Neutrophil (primary cell): ENCODE results near the gene DIRAS1.

Experiments used
- H3K27ac ChIP-seq: fragments of 200-600 bp; sonication (generic); 2 replicates; pipeline ENCODE4 v1.5.1; 2016; ENCODE audit warnings: mild to moderate bottlenecking, moderate library complexity
- H3K27me3 ChIP-seq: fragments of 200-600 bp; sonication (generic); 2 replicates; pipeline ENCODE4 v1.6.0; 2016; ENCODE audit warnings: mild to moderate bottlenecking
- H3K36me3 ChIP-seq: fragments of 200-600 bp; sonication (generic); 2 replicates; pipeline ENCODE4 v1.5.1; 2017
- H3K4me1 ChIP-seq, 2 experiments: fragments of 200-600 bp in 1 of 2; sonication (generic) in 1 of 2; 1 replicate in 1 of 2; 2 replicates in 1 of 2; pipeline versions ENCODE4 v1.5.1 to v1.6.1; 2013 to 2016; ENCODE audit warnings: low read depth in 1 of 2, low read length in 1 of 2, mild to moderate bottlenecking in 1 of 2, moderate library complexity in 1 of 2; ENCODE audit not compliant: control insufficient read depth in 1 of 2, insufficient read depth in 1 of 2
- H3K4me3 ChIP-seq, 2 experiments: fragments of 200-600 bp in 1 of 2; sonication (generic) in 1 of 2; 1 replicate in 1 of 2; 2 replicates in 1 of 2; pipeline ENCODE4 v1.5.1; 2013 to 2016; ENCODE audit warnings: low read depth in 1 of 2, low read length in 1 of 2, mild to moderate bottlenecking in 1 of 2, moderate library complexity in 1 of 2
- H3K9me3 ChIP-seq: fragments of 200-600 bp; sonication (generic); 2 replicates; pipeline ENCODE4 v1.5.1; 2016
- CTCF ChIP-seq: fragments of 200-600 bp; sonication (generic); IDR thresholded peaks from 2 replicates; pipeline ENCODE4 v1.5.1; 2016; ENCODE audit warnings: antibody characterized with exemption

The DIRAS1 gene

GRCh38 chr19:2699413-2700140 is 21.6 kb downstream of the DIRAS1 start:
- Histone ChIP-seq H3K27ac (no peak overlapping the region), H3K36me3 (no peaks in the 10 kb centered on the region), H3K4me3 (no peak overlapping the region), H3K27me3 (no peaks in the 10 kb centered on the region), H3K9me3 (no peaks in the 10 kb centered on the region), H3K4me1 (peaks cover 27 to 28% of the 10 kb centered on the region in 2 experiments)
- TF ChIP-seq CTCF, result no peak

- Histone ChIP-seq H3K4me1 (peaks cover 17 to 27% of the 10 kb centered on the region in 2 experiments), H3K27me3 (no peaks in the 10 kb centered on the region), H3K4me3 (no peak overlapping the region), H3K36me3 (peaks cover 4% of the 10 kb centered on the region), H3K27ac (peak overlapping the region; percentile 81), H3K9me3 (no peaks in the 10 kb centered on the region)
- no peak for TF ChIP-seq CTCF
These were observed 27.0 kb downstream of the DIRAS1 start for GRCh38 chr19:2694196-2694595.

GRCh38 chr19:2693492-2694160 is 27.5 kb downstream of the DIRAS1 start:
- Histone ChIP-seq H3K4me3 (no peak overlapping the region), H3K36me3 (peaks cover 4% of the 10 kb centered on the region), H3K27ac (no peak overlapping the region), H3K27me3 (no peaks in the 10 kb centered on the region), H3K4me1 (peaks cover 17 to 25% of the 10 kb centered on the region in 2 experiments), H3K9me3 (no peaks in the 10 kb centered on the region)
- TF ChIP-seq CTCF, result no peak

GRCh38 chr19:2691951-2692350 is 29.2 kb downstream of the DIRAS1 start:
- peaks cover 17 to 19% of the 10 kb centered on the region in 2 experiments for H3K4me1 ChIP-seq
- no peak overlapping the region for H3K4me3 ChIP-seq
- peaks cover 4% of the 10 kb centered on the region for H3K36me3 ChIP-seq
- no peak overlapping the region for H3K27ac ChIP-seq
- no peak for TF ChIP-seq CTCF
- H3K27me3 ChIP-seq, result no peaks in the 10 kb centered on the region
- no peaks in the 10 kb centered on the region for H3K9me3 ChIP-seq

- Histone ChIP-seq H3K4me1 (peaks cover 16 to 17% of the 10 kb centered on the region in 2 experiments), H3K27me3 (no peaks in the 10 kb centered on the region), H3K9me3 (no peaks in the 10 kb centered on the region), H3K4me3 (no peak overlapping the region), H3K27ac (no peak overlapping the region), H3K36me3 (peaks cover 8% of the 10 kb centered on the region)
- TF ChIP-seq CTCF, result no peak
These were observed 30.3 kb downstream of the DIRAS1 start for GRCh38 chr19:2690856-2691255.
